ENCODE data around the gene CPLANE2. TPM values are rescaled to one million over a fixed set of nuclear protein-coding genes. Genes with fewer than 3 reads are reported as not detected.

CPLANE2 gene
- total RNA-seq, 1 experiment from 2014 or later = 1.9 TPM

- Histone ChIP-seq H3K36me3 (no peaks in the 10 kb centered on the region), H3K4me3 (no peak overlapping the region), H3K27me3 (no peaks in the 10 kb centered on the region), H3K4me1 (peaks cover 40% of the 10 kb centered on the region), H3K27ac (no peak overlapping the region), H3K9me3 (replicated peaks) (no peaks in the 10 kb centered on the region)
- no peak for DNase-seq
Measured at GRCh38 chr1:16184557-16185303, 52.3 kb downstream of the CPLANE2 start.

- Histone ChIP-seq H3K36me3 (no peaks in the 10 kb centered on the region), H3K9me3 (replicated peaks) (no peaks in the 10 kb centered on the region), H3K27me3 (no peaks in the 10 kb centered on the region), H3K4me3 (no peak overlapping the region), H3K27ac (no peak overlapping the region), H3K4me1 (peaks cover 33% of the 10 kb centered on the region)
- DNase-seq = no peak
Measured at GRCh38 chr1:16183765-16184556, 53.0 kb downstream of the CPLANE2 start.

- Histone ChIP-seq H3K4me3 (no peak overlapping the region), H3K4me1 (peaks cover 30% of the 10 kb centered on the region)
Measured at GRCh38 chr1:16183179-16183578, 53.8 kb downstream of the CPLANE2 start.

GRCh38 chr1:16181887-16182719 lies 54.9 kb downstream of the CPLANE2 start:
- peak; percentile 89 for DNase-seq
- Histone ChIP-seq H3K4me3 (no peak overlapping the region), H3K9me3 (replicated peaks) (no peaks in the 10 kb centered on the region)

More at GRCh38 chr1:16183179-16183578, 53.8 kb downstream of the CPLANE2 start:
- Histone ChIP-seq H3K9me3 (replicated peaks) (no peaks in the 10 kb centered on the region), H3K27me3 (no peaks in the 10 kb centered on the region), H3K27ac (no peak overlapping the region), H3K36me3 (no peaks in the 10 kb centered on the region)
- no peak for DNase-seq

More at GRCh38 chr1:16181887-16182719, 54.9 kb downstream of the CPLANE2 start:
- Histone ChIP-seq H3K27ac (peak overlapping the region; percentile 54), H3K4me1 (peaks cover 20% of the 10 kb centered on the region), H3K36me3 (no peaks in the 10 kb centered on the region), H3K27me3 (no peaks in the 10 kb centered on the region)

Other genes starting within 250 kb of the CPLANE2 start
- gene SRARP, start 232.9 kb downstream of the CPLANE2 start, total RNA-seq (2014; rRNA removed; shearing (Covaris generic)) = not detected in 2 replicates
- gene HSPB7, start 219.1 kb downstream of the CPLANE2 start, total RNA-seq (2014; rRNA removed; shearing (Covaris generic)) = 81.4 and 83.9 TPM in 2 replicates
- 0.42 TPM in 1 of 2 replicates, not detected in the other for gene CLCNKA, start 215.1 kb downstream of the CPLANE2 start, total RNA-seq (2014; rRNA removed; shearing (Covaris generic))
- 0.08 TPM in 1 of 2 replicates, not detected in the other for gene CLCNKB, start 193.4 kb downstream of the CPLANE2 start, total RNA-seq (2014; rRNA removed; shearing (Covaris generic))
- 0.10 TPM in 1 of 2 replicates, not detected in the other for gene FAM131C, start 163.5 kb downstream of the CPLANE2 start, total RNA-seq (2014; rRNA removed; shearing (Covaris generic))
- gene EPHA2, start 81.1 kb downstream of the CPLANE2 start, total RNA-seq (2014; rRNA removed; shearing (Covaris generic)) = 55.0 and 57.3 TPM in 2 replicates
- gene ARHGEF19, start 24.5 kb downstream of the CPLANE2 start, total RNA-seq (2014; rRNA removed; shearing (Covaris generic)) = 7.9 and 9.9 TPM in 2 replicates
- 21.3 and 26.5 TPM in 2 replicates for gene FBXO42, start 115.3 kb upstream of the CPLANE2 start, total RNA-seq (2014; rRNA removed; shearing (Covaris generic))
- 113 and 115 TPM in 2 replicates for gene SZRD1, start 130.1 kb upstream of the CPLANE2 start, total RNA-seq (2014; rRNA removed; shearing (Covaris generic))
- 0.05 TPM in 1 of 2 replicates, not detected in the other for gene SPATA21, start 200.2 kb upstream of the CPLANE2 start, total RNA-seq (2014; rRNA removed; shearing (Covaris generic))
- gene NECAP2, start 203.5 kb upstream of the CPLANE2 start, total RNA-seq (2014; rRNA removed; shearing (Covaris generic)) = 44.0 and 45.7 TPM in 2 replicates